Calu3 (cell line): ENCODE data around the gene DPEP2. TPM values are rescaled to one million over a fixed set of nuclear protein-coding genes. Genes with fewer than 3 reads are reported as not detected.
A peak's percentile ranks its signal among the peaks of the same experiment; 100 is the strongest.

Experiments used
- BruUV-seq: library from RNA; stranded (reverse); fragments of 400-500 nt; replicated peaks from 2 replicates; lab custom pipeline; 2021; lab: Mats Ljungman, UMichigan
- CTCF ChIA-PET: fragments of 300-600 bp; sonication (Branson Sonifier 250); formaldehyde crosslinking; loops from one replicate; lab custom pipeline; 2022; ENCODE audit warnings: antibody characterized with exemption; lab: Charles Lee
- DNase-seq: peaks from one replicate; pipeline ENCODE4 v3.0.0; 2022
- H3K27ac Mint-ChIP-seq: one replicate; pipeline ENCODE4 v1.8.0; 2022; ENCODE audit warnings: mixed read lengths; ENCODE audit not compliant: unreplicated experiment
- H3K27me3 Mint-ChIP-seq: one replicate; pipeline ENCODE4 v1.8.0; 2022; ENCODE audit warnings: mixed read lengths; ENCODE audit not compliant: unreplicated experiment
- H3K36me3 Mint-ChIP-seq: one replicate; pipeline ENCODE4 v1.8.0; 2022; ENCODE audit warnings: mild to moderate bottlenecking, moderate library complexity, mixed read lengths; ENCODE audit not compliant: insufficient read depth, unreplicated experiment
- H3K4me1 Mint-ChIP-seq: one replicate; pipeline ENCODE4 v1.8.0; 2022; ENCODE audit warnings: mild to moderate bottlenecking, low read depth, mixed read lengths; ENCODE audit not compliant: unreplicated experiment
- H3K4me3 Mint-ChIP-seq: one replicate; pipeline ENCODE4 v1.8.0; 2022; ENCODE audit warnings: mild to moderate bottlenecking, low read depth, moderate library complexity, mixed read lengths; ENCODE audit not compliant: unreplicated experiment
- H3K9me3 Mint-ChIP-seq: one replicate; pipeline ENCODE4 v1.8.0; 2022; ENCODE audit warnings: low read depth, mixed read lengths; ENCODE audit not compliant: unreplicated experiment
- CTCF ChIP-seq: fragments of 200-600 bp; IDR thresholded peaks from one replicate; pipeline ENCODE4 v1.8.0; 2022; ENCODE audit warnings: antibody characterized with exemption; ENCODE audit not compliant: unreplicated experiment
- intact Hi-C: fragments of 100-400 bp; cut with micrococcal nuclease; formaldehyde crosslinking; loops from one replicate; pipeline ENCODE4 v1.10.0; 2022; ENCODE audit not compliant: unreplicated experiment
- total RNA-seq: library from RNA; stranded (reverse); gene quantifications from 2 replicates; pipeline ENCODE4 v1.2.3, GENCODE V29; 2022

The DPEP2 gene
- total RNA-seq, 1 experiment from 2014 or later, result not detected

- DNase-seq, result no peak
- intact Hi-C loops, result no loop called here
- TF ChIP-seq CTCF, result no peak
- Mint-ChIP-seq H3K9me3 (no peaks in the 10 kb centered on the region), H3K36me3 (peaks cover 24% of the 10 kb centered on the region), H3K27ac (no peak overlapping the region), H3K4me3 (no peak overlapping the region), H3K4me1 (peaks cover 10% of the 10 kb centered on the region), H3K27me3 (no peaks in the 10 kb centered on the region)
- BruUV-seq, result no TSS peak
- CTCF ChIA-PET, result no interaction called here
Observed at GRCh38 chr16:67963292-67963661, 36.0 kb downstream of the DPEP2 start.

- no peak for TF ChIP-seq CTCF
- peaks cover 4% of the 10 kb centered on the region for H3K4me1 Mint-ChIP-seq
- H3K27ac Mint-ChIP-seq, result no peak overlapping the region
- CTCF ChIA-PET, result no interaction called here
- peaks cover 13% of the 10 kb centered on the region for H3K36me3 Mint-ChIP-seq
- intact Hi-C loops, result no loop called here
- no peaks in the 10 kb centered on the region for H3K27me3 Mint-ChIP-seq
- H3K4me3 Mint-ChIP-seq, result no peak overlapping the region
- no peak for DNase-seq
- no peaks in the 10 kb centered on the region for H3K9me3 Mint-ChIP-seq
- BruUV-seq, result no TSS peak
Observed at GRCh38 chr16:67962135-67962534, 37.1 kb downstream of the DPEP2 start.

- Mint-ChIP-seq H3K27ac (no peak overlapping the region), H3K4me3 (no peak overlapping the region), H3K27me3 (no peaks in the 10 kb centered on the region), H3K4me1 (no peaks in the 10 kb centered on the region), H3K9me3 (no peaks in the 10 kb centered on the region), H3K36me3 (peaks cover 9% of the 10 kb centered on the region)
- intact Hi-C loops, result no loop called here
- no TSS peak for BruUV-seq
- TF ChIP-seq CTCF, result no peak
- DNase-seq, result peak; percentile 45
- CTCF ChIA-PET, result interaction anchor here (0.5 to 1.1 kb wide), 2 partner anchors 79 to 90 kb away, joined by 3 to 5 read pairs; no protein-coding TSS in a partner anchor
Observed at GRCh38 chr16:67961551-67961957, 37.7 kb downstream of the DPEP2 start.

- TF ChIP-seq CTCF, result no peak
- H3K9me3 Mint-ChIP-seq, result no peaks in the 10 kb centered on the region
- no peaks in the 10 kb centered on the region for H3K4me1 Mint-ChIP-seq
- no peak overlapping the region for H3K27ac Mint-ChIP-seq
- H3K4me3 Mint-ChIP-seq, result no peak overlapping the region
- H3K27me3 Mint-ChIP-seq, result no peaks in the 10 kb centered on the region
- no peak for DNase-seq
- CTCF ChIA-PET, result no interaction called here
- BruUV-seq, result no TSS peak
- H3K36me3 Mint-ChIP-seq, result peaks cover 6% of the 10 kb centered on the region
- intact Hi-C loops, result no loop called here
Observed at GRCh38 chr16:67959536-67960329, 39.6 kb downstream of the DPEP2 start.
